NT2/D1 (cell line): ENCODE results near the gene DTD1.

Experiments used
- YY1 ChIP-seq: IDR thresholded peaks from 2 replicates; pipeline ENCODE4 v1.6.1; 2011; ENCODE audit not compliant: insufficient read length, insufficient read depth
- ZNF274 ChIP-seq: IDR thresholded peaks from 2 replicates; pipeline ENCODE4 v1.6.1; 2011; ENCODE audit warnings: mild to moderate bottlenecking, low read depth, low read length

GRCh38 chr20:18705490-18705889 lies 117.6 kb downstream of the DTD1 start:
- TF ChIP-seq YY1 (no peak), ZNF274 (no peak)
